GM19438 (cell line): Measurements from ENCODE around the gene C10orf71.

ENCODE experiments used
- ATAC-seq: cut with Tn5 transposase; IDR thresholded peaks from one replicate; pipeline ENCODE4 v1.9.1; 2021; ENCODE audit warnings: low read depth; ENCODE audit not compliant: unreplicated experiment

Gene C10orf71

DNA sequence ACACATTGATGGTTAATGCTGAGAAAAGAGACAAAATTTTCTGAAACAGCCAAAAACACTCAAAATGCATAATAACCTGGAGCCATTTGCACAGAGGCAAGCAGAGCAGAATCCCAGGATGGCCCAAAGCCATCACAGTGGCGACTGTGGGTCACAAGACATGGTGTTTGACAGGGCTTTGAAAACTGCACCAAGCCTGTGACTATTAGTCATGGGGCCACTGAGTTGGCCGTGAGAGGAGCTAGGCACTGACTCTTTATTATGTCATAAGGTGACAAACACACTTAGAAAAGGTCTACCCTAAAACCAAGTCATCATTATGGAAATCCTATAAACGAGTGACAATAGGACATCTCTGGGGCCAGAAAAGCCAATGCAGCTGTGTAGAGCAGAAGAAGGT lies 73.0 kb downstream of the C10orf71 start:
- no peak for ATAC-seq

DNA sequence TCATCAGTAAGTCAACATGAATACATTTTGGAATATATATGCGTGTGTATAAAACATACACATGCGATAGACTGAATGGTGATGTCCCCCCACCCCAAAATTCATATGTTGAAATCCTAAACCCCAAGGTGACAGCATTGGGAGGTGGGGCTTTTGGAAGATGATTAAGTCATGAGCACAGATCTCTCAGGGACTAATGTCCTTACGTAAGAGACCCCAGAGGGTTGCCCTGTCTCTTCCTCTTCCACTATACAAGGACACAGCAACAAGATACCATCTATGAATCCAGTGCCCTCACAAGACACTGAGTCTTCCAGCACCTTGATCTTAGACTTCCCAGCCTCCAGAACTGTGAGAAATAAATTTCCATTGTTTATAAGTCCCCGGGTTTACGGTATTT lies 74.4 kb downstream of the C10orf71 start:
- ATAC-seq: no peak

GRCh38 chr10:49374740-49375139 lies 75.8 kb downstream of the C10orf71 start:
- no peak for ATAC-seq

DNA sequence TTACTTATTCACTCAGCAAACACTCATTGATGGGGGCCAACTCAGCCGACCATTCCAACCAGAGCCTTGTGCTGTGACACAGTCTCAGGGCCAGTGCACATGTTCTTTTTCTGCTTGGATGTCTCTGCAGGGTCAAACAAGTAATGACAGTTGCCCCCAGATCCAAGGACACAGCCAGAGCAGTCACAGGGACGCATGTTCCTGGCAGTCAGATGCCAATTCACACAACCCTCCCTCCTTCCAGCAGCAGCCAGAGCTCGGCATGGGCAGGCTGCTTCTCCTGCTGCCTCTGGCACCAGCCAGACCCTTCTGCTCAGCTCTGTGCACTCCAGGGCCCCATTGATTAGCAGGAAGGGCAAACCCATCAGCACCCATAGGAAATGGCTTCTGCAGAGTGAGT lies 76.6 kb downstream of the C10orf71 start:
- no peak for ATAC-seq
